Measurements from ENCODE around the gene HTR2B. TPM values are rescaled to one million over a fixed set of nuclear protein-coding genes. Genes with fewer than 3 reads are reported as not detected.

Gene HTR2B
- total RNA-seq, 1 experiment from 2014 or later, result not detected

DNA sequence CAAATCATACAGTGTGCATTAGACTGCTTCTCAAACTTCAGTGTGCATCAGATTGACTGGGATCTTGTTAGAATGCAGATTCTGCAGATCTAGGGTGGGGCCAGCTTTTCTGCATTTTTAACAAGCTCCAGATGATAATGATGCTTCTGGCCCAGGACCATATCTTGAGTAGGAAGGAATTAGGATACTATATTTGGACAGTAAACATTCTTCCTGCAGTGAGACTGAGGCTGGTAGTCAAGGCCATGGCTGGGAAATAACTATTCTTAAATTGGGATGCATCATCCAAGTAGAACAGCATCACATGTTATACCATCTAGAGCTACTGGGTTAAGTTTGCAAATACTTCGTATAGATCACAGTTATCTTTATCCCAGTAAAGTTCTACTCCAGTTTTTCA is 45.2 kb upstream of the HTR2B start:
- H3K27me3 Mint-ChIP-seq (ENCODE audit: insufficient read depth, unreplicated experiment), result no peaks in the 10 kb centered on the region
- no peak overlapping the region for H3K27ac Mint-ChIP-seq (ENCODE audit: unreplicated experiment)
- H3K4me3 ChIP-seq (ENCODE audit: low read depth, low read length), result no peak overlapping the region
- no peaks in the 10 kb centered on the region for H3K4me1 Mint-ChIP-seq (ENCODE audit: low read depth, unreplicated experiment)
- ChIA-PET CTCF (no interaction called here), POLR2A (no interaction called here)
- H3K4me1 ChIP-seq, result peaks cover 8% of the 10 kb centered on the region; the same call in 1 of the 2 replicates
- BruUV-seq (replicated peaks), result no TSS peak
- no peak for DNase-seq
- H3K9me3 Mint-ChIP-seq (ENCODE audit: unreplicated experiment), result no peaks in the 10 kb centered on the region
- no peaks in the 10 kb centered on the region for H3K27me3 ChIP-seq (replicated peaks; ENCODE audit: control insufficient read depth, insufficient read depth, low read length)
- peaks cover 76% of the 10 kb centered on the region for H3K36me3 Mint-ChIP-seq (ENCODE audit: insufficient read depth, unreplicated experiment)
- no peak overlapping the region for H3K4me3 Mint-ChIP-seq (ENCODE audit: unreplicated experiment)
- no peaks in the 10 kb centered on the region for H3K9me3 ChIP-seq
- TF ChIP-seq, protein P1, sequence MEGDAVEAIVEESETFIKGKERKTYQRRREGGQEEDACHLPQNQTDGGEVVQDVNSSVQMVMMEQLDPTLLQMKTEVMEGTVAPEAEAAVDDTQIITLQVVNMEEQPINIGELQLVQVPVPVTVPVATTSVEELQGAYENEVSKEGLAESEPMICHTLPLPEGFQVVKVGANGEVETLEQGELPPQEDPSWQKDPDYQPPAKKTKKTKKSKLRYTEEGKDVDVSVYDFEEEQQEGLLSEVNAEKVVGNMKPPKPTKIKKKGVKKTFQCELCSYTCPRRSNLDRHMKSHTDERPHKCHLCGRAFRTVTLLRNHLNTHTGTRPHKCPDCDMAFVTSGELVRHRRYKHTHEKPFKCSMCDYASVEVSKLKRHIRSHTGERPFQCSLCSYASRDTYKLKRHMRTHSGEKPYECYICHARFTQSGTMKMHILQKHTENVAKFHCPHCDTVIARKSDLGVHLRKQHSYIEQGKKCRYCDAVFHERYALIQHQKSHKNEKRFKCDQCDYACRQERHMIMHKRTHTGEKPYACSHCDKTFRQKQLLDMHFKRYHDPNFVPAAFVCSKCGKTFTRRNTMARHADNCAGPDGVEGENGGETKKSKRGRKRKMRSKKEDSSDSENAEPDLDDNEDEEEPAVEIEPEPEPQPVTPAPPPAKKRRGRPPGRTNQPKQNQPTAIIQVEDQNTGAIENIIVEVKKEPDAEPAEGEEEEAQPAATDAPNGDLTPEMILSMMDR (IDR thresholded peaks at IDR 0.05; ENCODE audit: insufficient read depth in 1 of 2, low read depth in 1 of 2, low read length in 1 of 2, severe bottlenecking in 1 of 2, unreplicated experiment in 1 of 2), result no peak
- intact Hi-C loops (cut with micrococcal nuclease; ENCODE audit: unreplicated experiment), result no loop called here
- H3K36me3 ChIP-seq (ENCODE audit: control insufficient read depth, insufficient read depth, low read length), result no peaks in the 10 kb centered on the region

DNA sequence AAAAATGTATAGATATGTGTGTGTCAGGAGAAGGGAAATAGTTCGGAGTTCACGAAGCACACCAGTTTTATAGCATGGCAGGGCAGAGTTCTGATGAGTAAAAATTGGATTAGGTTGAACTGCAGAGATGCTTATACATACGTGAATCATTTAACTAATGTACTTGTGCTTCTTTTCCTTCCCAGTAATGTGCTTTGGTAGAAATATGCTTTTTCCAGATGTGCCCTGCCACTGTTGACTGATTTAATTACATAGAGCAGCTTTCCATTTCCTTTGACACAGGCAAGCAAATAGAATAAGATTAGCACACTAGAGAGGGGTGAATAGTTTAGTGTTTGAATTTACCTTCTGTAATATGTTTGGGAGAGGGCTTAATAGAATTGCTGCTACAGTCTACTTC is 44.6 kb upstream of the HTR2B start:
- Mint-ChIP-seq H3K27me3 (ENCODE audit: insufficient read depth, unreplicated experiment) (no peaks in the 10 kb centered on the region), H3K27ac (ENCODE audit: unreplicated experiment) (no peak overlapping the region), H3K9me3 (ENCODE audit: unreplicated experiment) (no peaks in the 10 kb centered on the region), H3K4me1 (ENCODE audit: low read depth, unreplicated experiment) (no peaks in the 10 kb centered on the region), H3K4me3 (ENCODE audit: unreplicated experiment) (no peak overlapping the region), H3K36me3 (ENCODE audit: insufficient read depth, unreplicated experiment) (peaks cover 70% of the 10 kb centered on the region)
- no peaks in the 10 kb centered on the region for H3K9me3 ChIP-seq
- no peak overlapping the region for H3K4me3 ChIP-seq (ENCODE audit: low read depth, low read length)
- peaks cover 8% of the 10 kb centered on the region; the same call in 1 of the 2 replicates for H3K4me1 ChIP-seq
- H3K36me3 ChIP-seq (ENCODE audit: control insufficient read depth, insufficient read depth, low read length), result no peaks in the 10 kb centered on the region
- ChIA-PET POLR2A (no interaction called here), CTCF (no interaction called here)
- H3K27me3 ChIP-seq (replicated peaks; ENCODE audit: control insufficient read depth, insufficient read depth, low read length), result no peaks in the 10 kb centered on the region
- no TSS peak for BruUV-seq (replicated peaks)
- TF ChIP-seq, protein P1 (IDR thresholded peaks at IDR 0.05; ENCODE audit: insufficient read depth in 1 of 2, low read depth in 1 of 2, low read length in 1 of 2, severe bottlenecking in 1 of 2, unreplicated experiment in 1 of 2), result no peak
- intact Hi-C loops (cut with micrococcal nuclease; ENCODE audit: unreplicated experiment), result no loop called here
- no peak for DNase-seq

DNA sequence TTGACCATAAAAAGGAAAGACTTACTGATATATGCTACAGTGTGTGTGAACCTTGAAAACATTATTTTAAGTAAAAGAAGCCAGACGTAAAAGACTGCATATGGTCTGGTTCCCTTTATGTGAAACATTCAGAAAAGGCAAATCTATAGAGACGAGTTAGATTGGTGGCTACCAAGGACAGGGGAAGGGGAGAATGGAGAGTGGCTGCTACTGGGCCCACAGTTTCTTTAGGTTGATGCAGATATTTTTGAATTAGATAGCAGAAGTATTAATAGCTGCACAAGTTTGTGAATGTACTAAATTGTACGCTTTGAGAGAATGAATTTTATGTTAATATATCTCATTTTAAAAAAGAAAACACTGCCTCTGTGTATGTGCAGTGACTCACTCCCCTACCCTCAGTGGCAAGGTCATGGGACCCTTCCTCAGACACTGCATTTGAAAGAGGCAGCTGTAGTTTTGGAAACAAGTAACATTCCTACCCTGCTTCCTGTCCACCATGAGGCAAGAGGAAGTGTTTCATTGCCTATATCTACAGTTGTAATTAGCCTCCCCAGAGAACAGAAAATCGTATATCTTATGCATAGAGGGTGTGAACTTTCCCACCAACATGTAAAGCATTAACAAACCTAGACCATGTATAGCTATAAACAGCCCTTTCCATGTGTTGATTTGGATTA is 43.8 kb upstream of the HTR2B start:
- TF ChIP-seq, protein P1 (IDR thresholded peaks at IDR 0.05; ENCODE audit: insufficient read depth in 1 of 2, low read depth in 1 of 2, low read length in 1 of 2, severe bottlenecking in 1 of 2, unreplicated experiment in 1 of 2), result no peak
- Histone ChIP-seq H3K4me1 (peaks cover 8% of the 10 kb centered on the region; the same call in 1 of the 2 replicates), H3K36me3 (ENCODE audit: control insufficient read depth, insufficient read depth, low read length) (no peaks in the 10 kb centered on the region), H3K9me3 (no peaks in the 10 kb centered on the region), H3K4me3 (ENCODE audit: low read depth, low read length) (no peak overlapping the region), H3K27me3 (replicated peaks; ENCODE audit: control insufficient read depth, insufficient read depth, low read length) (no peaks in the 10 kb centered on the region)
- no peak for DNase-seq
- no peaks in the 10 kb centered on the region for H3K27me3 Mint-ChIP-seq (ENCODE audit: insufficient read depth, unreplicated experiment)
- ChIA-PET CTCF (no interaction called here), POLR2A (no interaction called here)
- peaks cover 64% of the 10 kb centered on the region for H3K36me3 Mint-ChIP-seq (ENCODE audit: insufficient read depth, unreplicated experiment)
- no TSS peak for BruUV-seq (replicated peaks)
- H3K4me1 Mint-ChIP-seq (ENCODE audit: low read depth, unreplicated experiment), result no peaks in the 10 kb centered on the region
- intact Hi-C loops (cut with micrococcal nuclease; ENCODE audit: unreplicated experiment), result no loop called here
- H3K9me3 Mint-ChIP-seq (ENCODE audit: unreplicated experiment), result no peaks in the 10 kb centered on the region
- no peak overlapping the region for H3K27ac Mint-ChIP-seq (ENCODE audit: unreplicated experiment)
- H3K4me3 Mint-ChIP-seq (ENCODE audit: unreplicated experiment), result no peak overlapping the region

Measured in Caco-2 (cell line).